Activated CD4-positive, alpha-beta T cell treated with anti-CD3 and anti-CD28 coated beads, Interleukin-2, amount 50 U/mL, for 4 hours (primary cell): Measurements from ENCODE around the gene PEX16.

Source experiments
- DNase-seq, 2 experiments: peaks; one replicate each; pipeline ENCODE4 v3.0.0-alpha.2; 2020

Gene PEX16

DNA sequence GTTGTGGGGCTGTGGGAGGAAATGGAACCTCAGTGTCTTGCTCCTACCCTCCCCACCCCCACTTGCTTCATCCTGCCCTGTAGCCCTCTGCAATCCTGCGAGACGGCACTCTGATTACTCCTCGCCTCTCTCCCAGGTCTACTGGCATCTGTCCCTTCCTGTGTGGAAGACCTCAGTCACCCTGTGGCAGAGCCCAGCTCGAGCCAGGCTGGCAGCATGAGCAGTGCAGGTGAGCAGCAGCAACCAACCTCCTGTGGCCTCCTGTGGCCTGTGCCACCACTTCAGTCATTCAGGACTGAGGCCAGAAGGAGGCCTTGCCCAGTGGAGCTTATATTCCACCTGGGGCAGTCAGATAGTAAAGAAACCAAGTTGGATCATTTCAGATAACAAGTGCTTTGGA lies 47.0 kb downstream of the PEX16 start:
- DNase-seq = no peak

DNA sequence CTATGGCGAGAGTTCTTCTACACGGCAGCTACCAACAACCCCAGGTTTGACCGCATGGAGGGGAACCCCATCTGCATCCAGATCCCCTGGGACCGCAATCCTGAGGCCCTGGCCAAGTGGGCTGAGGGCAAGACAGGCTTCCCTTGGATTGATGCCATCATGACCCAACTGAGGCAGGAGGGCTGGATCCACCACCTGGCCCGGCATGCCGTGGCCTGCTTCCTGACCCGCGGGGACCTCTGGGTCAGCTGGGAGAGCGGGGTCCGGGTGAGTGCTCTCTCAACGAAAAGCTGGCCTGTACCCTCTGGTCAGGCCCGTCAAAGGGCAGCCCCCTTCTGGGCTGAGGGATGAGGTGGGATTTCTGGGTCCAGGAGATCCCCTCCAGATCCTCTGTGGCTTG lies 48.1 kb downstream of the PEX16 start:
- no peak for DNase-seq

DNA sequence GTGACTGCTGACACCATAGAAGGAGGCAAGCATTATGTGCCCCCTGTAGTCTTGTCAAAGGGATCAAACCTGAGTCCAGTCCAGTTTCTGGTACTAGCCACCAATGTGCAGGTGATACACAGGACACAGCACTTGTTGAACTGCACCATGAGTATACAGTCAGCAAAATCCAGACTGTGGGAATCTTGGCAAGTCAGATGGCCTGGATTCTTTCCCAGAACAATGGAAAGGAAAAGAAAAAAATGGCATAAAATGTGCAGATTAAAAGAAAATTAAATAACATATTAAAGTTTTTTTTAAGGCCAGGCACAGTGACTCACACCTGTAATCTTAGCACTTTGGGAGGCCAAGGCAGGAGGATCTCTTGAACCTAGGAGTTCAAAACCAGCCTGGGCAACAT lies 53.6 kb downstream of the PEX16 start:
- DNase-seq = no peak

DNA sequence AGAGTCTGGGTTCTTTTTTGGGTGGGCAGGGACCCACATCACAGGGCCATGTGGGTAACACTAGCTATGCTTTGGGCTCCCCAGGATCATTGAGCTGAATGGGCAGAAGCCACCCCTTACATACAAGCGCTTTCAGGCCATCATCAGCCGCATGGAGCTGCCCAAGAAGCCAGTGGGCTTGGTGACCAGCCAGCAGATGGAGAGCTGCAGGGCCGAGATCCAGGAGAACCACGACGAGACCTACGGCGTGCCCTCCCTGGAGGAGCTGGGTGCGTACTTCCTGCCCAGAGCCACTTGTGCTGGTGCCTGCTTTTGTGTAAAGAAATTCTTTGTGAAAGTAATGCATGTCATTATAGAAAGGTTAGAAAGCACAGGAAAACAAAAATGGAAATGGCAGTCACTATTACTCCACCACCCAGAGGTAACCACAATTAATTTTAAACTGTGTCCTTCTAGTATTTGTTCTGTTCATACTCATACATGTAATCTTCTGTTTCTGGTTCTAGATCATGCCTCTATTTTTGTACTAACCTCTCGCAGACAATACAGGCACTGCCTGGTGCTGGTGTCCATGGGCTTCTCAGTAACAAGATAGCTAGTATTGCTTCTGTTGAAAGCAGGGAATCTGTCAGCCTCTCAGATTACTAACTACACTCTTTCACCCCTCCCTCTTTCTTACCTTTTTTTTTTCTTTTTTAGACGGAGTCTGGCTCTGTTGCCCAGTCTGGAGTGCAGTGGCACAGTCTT lies 56.7 kb downstream of the PEX16 start:
- DNase-seq = no peak

DNA sequence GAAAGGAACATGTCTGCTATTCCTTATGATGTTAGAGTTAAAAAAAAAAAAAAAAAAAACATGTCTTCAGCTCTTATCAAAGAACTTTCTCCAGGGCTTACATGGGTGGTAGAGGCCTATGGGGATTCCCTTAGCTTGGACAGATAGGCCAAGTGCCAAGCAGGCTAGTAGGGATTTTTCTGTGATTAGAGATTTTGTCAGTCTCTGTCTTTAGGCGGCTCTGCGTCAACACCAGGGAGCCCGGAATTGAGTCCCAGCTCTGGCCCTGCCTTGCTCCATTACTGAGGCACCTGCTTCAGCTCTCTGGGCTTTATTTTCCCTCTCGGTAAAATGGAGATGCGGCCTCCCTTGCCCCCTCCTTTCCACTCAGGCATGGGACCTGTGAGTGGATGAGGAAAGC lies 57.3 kb downstream of the PEX16 start:
- no peak for DNase-seq
